ENCODE results near the gene CSNK1D.

The CSNK1D gene

DNA sequence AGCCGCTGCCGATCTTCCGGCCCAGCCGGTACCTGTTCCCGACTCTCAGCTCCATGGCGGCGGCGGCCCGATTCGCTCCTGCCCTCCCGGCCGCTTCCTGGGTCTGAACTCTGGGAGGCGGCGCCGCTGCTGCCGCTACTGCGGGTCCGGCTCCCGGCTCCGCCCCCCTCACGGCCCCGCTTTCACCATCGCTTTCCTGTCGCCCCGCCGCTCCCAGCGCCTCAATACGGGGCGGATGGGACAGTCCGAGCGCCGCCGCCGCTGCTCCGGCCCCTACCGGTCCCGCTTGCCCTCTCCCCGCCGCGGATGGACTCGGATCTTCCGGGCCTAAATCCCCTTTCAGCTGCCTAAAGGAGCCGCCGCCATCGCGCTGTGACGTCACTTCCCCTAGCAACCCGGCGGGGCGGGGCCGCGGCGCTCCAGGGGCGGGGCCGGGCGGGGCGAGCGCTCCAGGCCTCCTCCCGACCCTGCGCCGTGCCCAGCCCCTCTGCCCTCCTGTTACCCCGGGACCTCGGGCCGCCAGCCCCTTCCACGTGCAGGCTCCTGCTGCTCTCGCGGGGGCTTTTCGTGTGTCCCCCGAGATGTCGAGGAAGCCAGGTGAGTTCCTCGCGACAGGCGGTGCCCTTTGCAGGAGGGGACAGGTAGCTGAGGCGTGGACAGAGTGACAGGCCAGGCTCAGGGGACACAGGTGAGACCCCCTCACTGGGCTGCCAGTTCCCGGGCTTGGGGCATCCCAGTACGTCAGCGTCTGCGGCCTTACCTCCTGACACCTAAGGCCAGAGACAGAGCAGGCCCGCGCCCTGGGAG, at the start of gene CSNK1D:
Gene CSNK1D, minus strand, starts transcription at position 374 of the 807 bp plus-strand sequence. Its CDS starts 319 bp downstream, at position 55.
- H3K4me3 ChIP-seq (ENCODE audit: low read length): peak within 1 kb of the TSS; percentile 87
- TF ChIP-seq CTCF (conservative IDR thresholded peaks at IDR 0.05; ENCODE audit: low read depth, low read length): no peak
- DNase-seq (ENCODE audit: low read depth): peak; percentile 26

GRCh38 chr17:82322526-82323453, 49.3 kb upstream of the CSNK1D start:
- H3K4me3 ChIP-seq (ENCODE audit: low read length): no peak overlapping the region
- DNase-seq (ENCODE audit: low read depth): no peak
- TF ChIP-seq CTCF (conservative IDR thresholded peaks at IDR 0.05; ENCODE audit: low read depth, low read length): no peak

DNA sequence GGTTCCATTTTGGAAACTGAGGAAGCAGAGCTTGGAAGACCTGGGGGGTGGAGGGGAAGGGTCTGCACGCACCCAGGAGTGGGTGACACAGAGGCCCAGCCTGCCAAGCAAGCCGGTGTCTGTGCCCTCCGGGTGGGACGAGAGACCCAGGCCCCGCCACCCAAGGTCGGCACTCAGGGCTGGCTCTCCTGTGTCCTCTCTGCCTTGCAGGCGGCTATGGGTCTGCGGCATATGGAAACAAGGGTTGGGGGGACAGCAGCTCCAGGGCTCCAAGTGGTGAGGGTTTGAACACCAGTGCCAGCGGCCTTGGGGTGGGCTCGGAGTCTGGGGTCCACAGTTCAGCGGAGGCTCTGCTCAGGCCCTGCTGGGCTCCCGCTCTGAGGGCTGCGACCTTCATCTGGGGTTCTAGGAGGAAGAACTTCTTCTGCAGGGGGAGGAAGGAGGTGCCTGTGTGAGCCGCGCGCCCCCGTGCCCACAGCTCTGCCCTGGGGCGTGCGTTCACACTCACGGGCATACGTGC, 48.5 kb upstream of the CSNK1D start:
- no peak overlapping the region for H3K4me3 ChIP-seq (ENCODE audit: low read length)
- no peak for DNase-seq (ENCODE audit: low read depth)

DNA sequence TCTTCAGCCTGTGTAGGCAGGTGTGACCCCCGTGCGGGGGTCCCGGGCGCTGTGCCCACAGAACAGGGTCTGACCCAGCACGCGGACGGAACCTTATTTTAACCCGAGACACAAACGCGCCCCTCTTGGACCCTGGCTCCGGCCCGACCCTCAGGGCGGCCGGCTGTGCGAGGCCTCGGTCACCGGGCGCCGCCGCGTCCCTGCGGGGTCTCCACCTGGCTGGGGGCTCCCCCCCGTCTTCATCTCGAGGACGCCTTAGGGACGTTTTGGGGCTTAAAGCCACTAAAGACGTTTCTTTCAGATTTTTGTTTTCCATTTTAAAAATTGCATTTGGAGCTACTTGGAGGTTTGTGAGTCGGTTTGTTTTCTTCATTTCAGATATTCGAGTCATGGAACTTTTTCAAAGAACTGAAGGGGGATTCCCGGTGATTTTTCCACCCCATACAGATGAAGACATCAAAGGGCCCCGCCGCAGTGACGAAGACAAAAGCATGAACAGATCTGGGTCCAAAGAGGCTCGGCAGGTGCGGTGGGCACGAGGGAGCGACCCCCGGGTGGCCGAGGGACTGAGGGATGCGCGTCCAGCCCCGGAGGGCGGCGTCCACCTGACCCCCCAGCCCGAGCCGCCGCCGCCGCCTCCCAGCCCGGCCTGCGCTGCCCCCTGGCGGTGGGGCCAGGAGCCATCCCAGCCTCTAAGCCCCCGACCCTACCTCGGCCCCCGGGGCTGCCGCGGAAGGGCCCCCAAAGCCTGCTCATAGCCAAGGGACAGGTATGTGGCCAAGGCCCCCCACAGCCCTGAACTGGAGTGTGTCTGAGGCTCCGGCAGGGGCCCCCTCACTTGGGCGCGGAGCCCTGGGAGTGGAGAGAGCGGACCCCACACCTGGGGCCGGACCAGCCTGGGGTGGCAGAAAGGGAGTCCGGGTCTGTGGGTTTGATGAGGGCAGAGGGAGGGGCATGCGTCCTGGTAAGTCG, 47.7 kb upstream of the CSNK1D start:
- no peak for DNase-seq (ENCODE audit: low read depth)

More for the DNA sequence above, 48.5 kb upstream of the CSNK1D start:
- no peak for TF ChIP-seq CTCF (conservative IDR thresholded peaks at IDR 0.05; ENCODE audit: low read depth, low read length)

GRCh38 chr17:82320140-82320840, 46.8 kb upstream of the CSNK1D start:
- TF ChIP-seq CTCF (conservative IDR thresholded peaks at IDR 0.05; ENCODE audit: low read depth, low read length): no peak
- no peak for DNase-seq (ENCODE audit: low read depth)
- H3K4me3 ChIP-seq (ENCODE audit: low read length): no peak overlapping the region

More for the DNA sequence above, 47.7 kb upstream of the CSNK1D start:
- peak; percentile 56 for TF ChIP-seq CTCF (conservative IDR thresholded peaks at IDR 0.05; ENCODE audit: low read depth, low read length)
- no peak overlapping the region for H3K4me3 ChIP-seq (ENCODE audit: low read length)

All from retinal pigment epithelial cell (primary cell).